ENCODE results near the gene PNMA8B. TPM values are rescaled to one million over a fixed set of nuclear protein-coding genes. Genes with fewer than 3 reads are reported as not detected.

The PNMA8B gene
- 1 to 10 TPM; 1.4 to 2.1 TPM for total RNA-seq
- 1 to 10 TPM; 3.5 to 5.2 (median 4.4) TPM for polyA plus RNA-seq (ENCODE audit: insufficient read length in 6 of 6)
- long read RNA-seq, donor 1, full-length matches to known transcripts = 18 of 18 reads
- long read RNA-seq, donor 1, partial matches to known transcripts = 0 of 18 reads
- long read RNA-seq, donor 1, other reads (novel, unspliced or antisense) = 0 of 18 reads
- long read RNA-seq, donor 2, full-length matches to known transcripts = 18 of 18 reads
- long read RNA-seq, donor 2, partial matches to known transcripts = 0 of 18 reads
- long read RNA-seq, donor 2, other reads (novel, unspliced or antisense) = 0 of 18 reads
- long read RNA-seq, donor 3, full-length matches to known transcripts = 8 of 8 reads
- long read RNA-seq, donor 3, partial matches to known transcripts = 0 of 8 reads
- long read RNA-seq, donor 3, other reads (novel, unspliced or antisense) = 0 of 8 reads
- long read RNA-seq, donor 4, full-length matches to known transcripts = 2 of 2 reads
- long read RNA-seq, donor 4, partial matches to known transcripts = 0 of 2 reads
- long read RNA-seq, donor 4, other reads (novel, unspliced or antisense) = 0 of 2 reads
- long read RNA-seq, donor 5, full-length matches to known transcripts = 13 of 13 reads
- long read RNA-seq, donor 5, partial matches to known transcripts = 0 of 13 reads
- long read RNA-seq, donor 5, other reads (novel, unspliced or antisense) = 0 of 13 reads
- long read RNA-seq, donor 6, full-length matches to known transcripts = 5 of 5 reads
- long read RNA-seq, donor 6, partial matches to known transcripts = 0 of 5 reads
- long read RNA-seq, donor 6, other reads (novel, unspliced or antisense) = 0 of 5 reads
- long read RNA-seq, donor 7, full-length matches to known transcripts = 4 of 4 reads
- long read RNA-seq, donor 7, partial matches to known transcripts = 0 of 4 reads
- long read RNA-seq, donor 7, other reads (novel, unspliced or antisense) = 0 of 4 reads
- long read RNA-seq, donor 8, full-length matches to known transcripts = 11 of 11 reads
- long read RNA-seq, donor 8, partial matches to known transcripts = 0 of 11 reads
- long read RNA-seq, donor 8, other reads (novel, unspliced or antisense) = 0 of 11 reads
- long read RNA-seq, donor 9 = 0 reads
- long read RNA-seq, donor 10 = 0 reads
- long read RNA-seq, donor 11 = 0 reads
- long read RNA-seq, donor 12, full-length matches to known transcripts = 7 of 7 reads
- long read RNA-seq, donor 12, partial matches to known transcripts = 0 of 7 reads
- long read RNA-seq, donor 12, other reads (novel, unspliced or antisense) = 0 of 7 reads

DNA sequence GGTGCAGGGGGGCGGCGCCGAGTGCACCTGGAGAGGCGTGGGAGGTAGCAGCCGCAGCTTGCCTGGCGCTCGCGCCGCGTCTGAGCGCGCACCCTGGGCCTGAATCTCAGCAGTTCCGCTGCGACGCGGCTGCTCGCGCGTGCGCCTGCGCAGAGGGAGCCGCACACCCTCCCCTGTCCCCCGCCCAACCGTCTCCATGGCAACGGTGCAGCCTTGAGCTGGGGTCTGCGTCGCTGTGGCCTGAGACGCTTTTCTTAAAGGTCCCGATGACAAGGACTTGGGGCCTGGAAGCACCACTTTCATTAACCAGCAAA is at the start of gene PNMA8B:
PNMA8B (minus strand) TSS at position 82 of the 314 bp plus-strand sequence. CDS start 402 bp downstream, outside the sequence.
- Histone ChIP-seq H3K27me3 (peaks cover 9 to 62% of the 10 kb centered on the region in 2 donors), H3K4me3 (peak within 1 kb of the TSS; percentile 13 to 25), H3K27ac (no peak within 1 kb of the TSS), H3K9me3 (no peaks in the 10 kb centered on the region), H3K36me3 (no peaks in the 10 kb centered on the region), H3K4me1 (peaks cover 3 to 25% of the 10 kb centered on the region in 2 donors)
- intact Hi-C loops (cut with DNase I) = no loop called here
- DNase-seq = peak; percentile 45 to 94 (median 80)
- TF ChIP-seq, protein P1, sequence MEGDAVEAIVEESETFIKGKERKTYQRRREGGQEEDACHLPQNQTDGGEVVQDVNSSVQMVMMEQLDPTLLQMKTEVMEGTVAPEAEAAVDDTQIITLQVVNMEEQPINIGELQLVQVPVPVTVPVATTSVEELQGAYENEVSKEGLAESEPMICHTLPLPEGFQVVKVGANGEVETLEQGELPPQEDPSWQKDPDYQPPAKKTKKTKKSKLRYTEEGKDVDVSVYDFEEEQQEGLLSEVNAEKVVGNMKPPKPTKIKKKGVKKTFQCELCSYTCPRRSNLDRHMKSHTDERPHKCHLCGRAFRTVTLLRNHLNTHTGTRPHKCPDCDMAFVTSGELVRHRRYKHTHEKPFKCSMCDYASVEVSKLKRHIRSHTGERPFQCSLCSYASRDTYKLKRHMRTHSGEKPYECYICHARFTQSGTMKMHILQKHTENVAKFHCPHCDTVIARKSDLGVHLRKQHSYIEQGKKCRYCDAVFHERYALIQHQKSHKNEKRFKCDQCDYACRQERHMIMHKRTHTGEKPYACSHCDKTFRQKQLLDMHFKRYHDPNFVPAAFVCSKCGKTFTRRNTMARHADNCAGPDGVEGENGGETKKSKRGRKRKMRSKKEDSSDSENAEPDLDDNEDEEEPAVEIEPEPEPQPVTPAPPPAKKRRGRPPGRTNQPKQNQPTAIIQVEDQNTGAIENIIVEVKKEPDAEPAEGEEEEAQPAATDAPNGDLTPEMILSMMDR (IDR thresholded peaks at IDR 0.05) = no peak
- peak; percentile 63 for ATAC-seq

GRCh38 chr19:46544651-46545050 is 49.0 kb upstream of the PNMA8B start:
- H3K9me3 ChIP-seq = peaks cover 0 to 10% of the 10 kb centered on the region in 2 donors
- TF ChIP-seq, protein P1 (IDR thresholded peaks at IDR 0.05) = no peak
- no peak overlapping the region for H3K27ac ChIP-seq
- no peak overlapping the region for H3K4me3 ChIP-seq
- intact Hi-C loops (cut with DNase I) = no loop called here
- H3K36me3 ChIP-seq = no peaks in the 10 kb centered on the region
- H3K4me1 ChIP-seq = peaks cover 0 to 6% of the 10 kb centered on the region in 2 donors
- H3K27me3 ChIP-seq = no peaks in the 10 kb centered on the region
- ATAC-seq = no peak
- DNase-seq = no peak

GRCh38 chr19:46542428-46543230 is 47.0 kb upstream of the PNMA8B start:
- TF ChIP-seq, protein P1 (IDR thresholded peaks at IDR 0.05) = peak; percentile 85 to 91
- intact Hi-C loops (cut with DNase I) = no loop called here

GRCh38 chr19:46537136-46538097 is 41.8 kb upstream of the PNMA8B start:
- H3K4me1 ChIP-seq = peaks cover 0 to under 1% of the 10 kb centered on the region in 2 donors
- no peaks in the 10 kb centered on the region for H3K9me3 ChIP-seq
- DNase-seq = peak in 2 of 4 donors; percentile 32 to 85
- intact Hi-C loops (cut with DNase I) = loop anchor here in 1 of 2 donors (10.0 kb wide), 1 partner anchor 127 kb away; the partner anchor contains the start of gene DACT3
- TF ChIP-seq, protein P1 (IDR thresholded peaks at IDR 0.05) = peak; percentile 86 to 91
- H3K27ac ChIP-seq = no peak overlapping the region
- no peak overlapping the region for H3K4me3 ChIP-seq
- H3K36me3 ChIP-seq = no peaks in the 10 kb centered on the region
- peaks cover 0 to 4% of the 10 kb centered on the region in 2 donors for H3K27me3 ChIP-seq
- ATAC-seq = peak; percentile 93

More at GRCh38 chr19:46542428-46543230, 47.0 kb upstream of the PNMA8B start:
- H3K27ac ChIP-seq = no peak overlapping the region
- H3K36me3 ChIP-seq = no peaks in the 10 kb centered on the region
- H3K27me3 ChIP-seq = no peaks in the 10 kb centered on the region
- DNase-seq (peak; percentile 74 to 89 (median 89)), ATAC-seq (peak; percentile 92)
- H3K4me3 ChIP-seq = no peak overlapping the region
- H3K4me1 ChIP-seq = peaks cover 0 to 6% of the 10 kb centered on the region in 2 donors
- H3K9me3 ChIP-seq = peaks cover 0 to 8% of the 10 kb centered on the region in 2 donors
